Limb (tissue), 2 donors: ENCODE measurements around the gene CXXC5.

ENCODE experiments used
- DNase-seq, 2 donors: peaks; one replicate each; pipeline ENCODE4 v3.0.0-alpha.2; 2016; ENCODE audit errors: extremely low spot score in 2 of 2

Gene CXXC5

GRCh38 chr5:139680368-139681111 lies 32.4 kb downstream of the CXXC5 start:
- DNase-seq: no peak

- DNase-seq: no peak
Measured at GRCh38 chr5:139681112-139681458, 32.9 kb downstream of the CXXC5 start.

- no peak for DNase-seq
Measured at GRCh38 chr5:139681466-139681865, 33.3 kb downstream of the CXXC5 start.

- DNase-seq: no peak
Measured at GRCh38 chr5:139682016-139682975, 34.1 kb downstream of the CXXC5 start.

GRCh38 chr5:139683295-139684271 lies 35.4 kb downstream of the CXXC5 start:
- DNase-seq: no peak

GRCh38 chr5:139684350-139684880 lies 36.3 kb downstream of the CXXC5 start:
- no peak for DNase-seq

- peak in 1 of 2 donors; percentile 53 for DNase-seq
Measured at GRCh38 chr5:139684881-139685749, 37.0 kb downstream of the CXXC5 start.

- DNase-seq: no peak
Measured at GRCh38 chr5:139685886-139686285, 37.7 kb downstream of the CXXC5 start.

- DNase-seq: no peak
Measured at GRCh38 chr5:139686356-139686705, 38.2 kb downstream of the CXXC5 start.

- DNase-seq: no peak
Measured at GRCh38 chr5:139686706-139687441, 38.7 kb downstream of the CXXC5 start.

GRCh38 chr5:139687656-139688055 lies 39.5 kb downstream of the CXXC5 start:
- no peak for DNase-seq

GRCh38 chr5:139688088-139688702 lies 40.0 kb downstream of the CXXC5 start:
- no peak for DNase-seq

GRCh38 chr5:139688751-139689372 lies 40.7 kb downstream of the CXXC5 start:
- no peak for DNase-seq

GRCh38 chr5:139689631-139690063 lies 41.5 kb downstream of the CXXC5 start:
- no peak for DNase-seq

- DNase-seq: peak in 1 of 2 donors; percentile 73
Measured at GRCh38 chr5:139690064-139690802, 42.1 kb downstream of the CXXC5 start.

- no peak for DNase-seq
Measured at GRCh38 chr5:139690803-139691629, 42.9 kb downstream of the CXXC5 start.

- DNase-seq: no peak
Measured at GRCh38 chr5:139692148-139692547, 44.0 kb downstream of the CXXC5 start.
